ENCODE data around the gene ZNF366.
"Not testable (repeated sequence)": the region's sequence is repeated elsewhere in the genome, so short reads cannot be mapped to it uniquely, and the experiment has no call there.

The ZNF366 gene

DNA sequence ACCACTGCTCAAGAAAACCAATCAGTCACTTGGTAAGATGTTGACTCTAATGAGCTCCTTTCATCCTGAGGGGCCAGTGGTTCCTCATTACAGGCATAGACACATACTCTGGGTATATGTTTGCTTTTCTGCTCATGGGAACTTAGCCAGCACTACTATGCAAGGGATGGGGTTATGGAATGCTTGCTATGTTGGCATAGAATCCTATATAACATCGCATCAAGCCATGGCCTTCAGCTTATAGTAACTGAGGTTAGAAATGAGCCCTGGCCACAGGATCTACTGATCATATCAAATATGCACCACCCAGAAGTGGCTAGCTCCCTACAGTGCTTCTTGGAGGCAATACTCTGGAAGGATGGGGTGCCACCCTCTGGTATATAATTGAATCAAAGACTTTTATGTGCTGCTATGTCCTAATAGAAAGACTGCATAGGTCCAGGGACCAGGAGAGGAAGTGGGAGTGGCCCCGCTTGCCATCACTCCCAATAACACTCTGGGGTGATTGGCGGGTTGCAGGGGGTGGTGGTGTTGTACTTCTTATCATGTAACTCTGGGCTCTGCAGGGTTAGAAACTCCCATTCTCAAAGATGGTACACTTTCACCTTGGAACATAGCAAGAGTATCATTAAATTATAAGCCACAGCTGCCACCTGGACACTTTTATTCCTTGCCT lies 70.3 kb downstream of the ZNF366 start:
- FAIRE-seq = no peak

DNA sequence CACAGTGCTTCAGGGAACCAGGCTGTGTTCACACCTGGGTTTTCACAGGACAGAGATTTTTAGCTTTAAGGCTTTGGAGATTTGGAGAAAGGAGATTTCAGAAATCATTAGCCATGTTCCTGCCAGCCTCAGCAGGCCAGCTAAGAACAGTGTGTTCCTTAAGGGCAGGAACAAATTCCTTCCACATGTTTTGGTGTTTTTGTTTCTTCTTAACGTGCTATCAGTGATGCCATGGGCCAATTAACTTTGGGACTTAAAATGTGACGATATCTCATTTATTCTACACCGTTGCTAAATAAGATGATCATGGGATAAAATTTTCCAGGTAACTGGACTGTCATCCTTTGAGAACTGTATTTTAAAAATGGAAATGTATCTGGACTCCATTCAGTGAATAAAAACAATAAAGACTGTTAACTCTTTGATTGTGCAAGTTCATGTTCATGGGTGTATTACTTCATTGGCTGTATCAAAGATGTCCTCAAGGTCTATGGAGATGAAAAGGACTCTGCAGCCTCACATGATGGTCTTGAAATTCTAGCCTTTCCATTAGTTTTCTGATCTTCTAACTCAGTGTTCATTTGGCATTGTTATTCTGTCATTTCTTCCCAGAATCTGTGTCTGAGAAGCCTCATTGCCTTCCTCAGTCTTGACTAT lies 72.3 kb downstream of the ZNF366 start:
- FAIRE-seq = no peak

GRCh38 chr5:72434056-72434780 lies 73.0 kb downstream of the ZNF366 start:
- no peak for FAIRE-seq

DNA sequence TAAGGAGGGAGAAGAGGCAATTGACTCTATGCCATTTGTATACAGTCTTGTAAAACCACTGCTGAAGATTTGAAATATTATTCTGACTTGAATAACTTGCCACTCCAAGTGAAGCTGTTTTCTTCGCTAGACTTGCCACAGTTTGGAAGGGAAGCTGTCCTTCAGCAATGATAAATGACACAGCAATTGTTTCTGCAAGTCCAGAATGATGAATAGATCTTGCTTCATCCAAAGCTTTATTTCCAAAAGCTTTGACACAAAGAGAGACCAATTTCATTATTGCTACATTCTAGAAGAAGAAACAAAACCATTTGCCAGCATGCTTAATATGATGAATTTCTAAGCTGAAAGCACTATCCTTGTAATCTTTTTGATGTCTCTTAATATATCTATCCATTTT lies 73.7 kb downstream of the ZNF366 start:
- FAIRE-seq = no peak

- no peak for FAIRE-seq
Measured at GRCh38 chr5:72428669-72429068, 78.5 kb downstream of the ZNF366 start.

DNA sequence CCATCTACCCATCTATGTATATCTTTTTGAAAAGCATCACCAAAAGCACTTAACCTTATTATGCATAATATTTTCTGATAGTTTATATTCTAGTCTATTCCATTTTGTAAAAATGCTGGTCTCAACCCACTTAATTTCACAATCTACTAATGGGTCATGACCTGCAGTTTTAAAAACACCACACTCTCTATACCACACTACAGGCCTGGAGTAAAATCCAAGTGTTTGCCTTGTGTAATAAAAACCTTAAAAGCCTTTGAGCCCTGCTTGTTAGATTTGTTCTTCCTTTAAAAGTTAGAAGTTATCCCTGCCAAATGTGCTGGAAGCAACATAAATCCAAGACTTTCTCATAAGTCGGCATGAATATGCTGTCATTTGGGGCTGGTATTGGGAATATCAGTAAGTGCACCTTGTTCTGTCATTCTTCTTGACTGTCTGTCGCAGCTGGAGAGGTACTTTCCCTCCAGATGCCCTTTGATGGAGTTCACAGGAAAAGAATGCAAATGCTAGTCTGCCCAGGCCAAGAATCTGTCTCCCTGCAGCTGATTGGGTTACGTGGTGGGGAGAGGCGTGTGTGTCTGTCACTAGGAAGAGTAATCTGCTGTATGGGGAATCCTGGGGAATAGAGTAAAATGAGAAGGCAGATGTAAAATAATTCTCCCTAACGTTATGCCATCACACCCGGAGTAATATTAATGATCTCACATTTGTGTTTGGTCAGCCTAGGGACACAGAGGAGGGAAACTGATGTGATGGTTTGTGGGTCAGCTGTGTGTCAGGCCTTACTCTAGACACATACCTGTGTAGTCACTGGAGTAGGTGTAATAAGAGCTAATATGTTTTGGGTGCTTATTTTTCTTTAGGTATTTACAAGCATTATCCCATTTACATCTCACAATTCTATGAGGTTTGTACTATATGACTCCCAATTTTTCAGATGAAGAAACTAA lies 79.4 kb downstream of the ZNF366 start:
- no peak for FAIRE-seq

DNA sequence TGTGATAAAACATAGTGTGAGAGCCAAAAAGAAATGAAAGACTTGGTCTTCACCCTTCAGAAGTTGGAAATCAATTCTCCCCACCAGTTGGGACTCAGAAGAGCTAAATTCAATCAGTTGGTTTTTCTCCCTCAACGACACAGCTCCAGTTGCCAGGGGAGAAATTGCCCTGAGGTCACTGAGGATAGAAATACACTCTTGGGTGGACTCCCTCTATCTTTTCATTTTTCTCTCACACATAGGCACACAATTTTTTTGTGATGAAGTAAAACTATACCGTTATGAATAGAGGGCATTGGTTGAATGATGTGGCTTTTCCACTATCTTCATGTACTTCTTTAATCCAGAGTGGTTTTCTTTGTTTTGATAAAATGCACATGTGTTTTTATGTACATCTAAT lies 80.2 kb downstream of the ZNF366 start:
- FAIRE-seq = no peak

GRCh38 chr5:72426019-72426418 lies 81.2 kb downstream of the ZNF366 start:
- FAIRE-seq = no peak

DNA sequence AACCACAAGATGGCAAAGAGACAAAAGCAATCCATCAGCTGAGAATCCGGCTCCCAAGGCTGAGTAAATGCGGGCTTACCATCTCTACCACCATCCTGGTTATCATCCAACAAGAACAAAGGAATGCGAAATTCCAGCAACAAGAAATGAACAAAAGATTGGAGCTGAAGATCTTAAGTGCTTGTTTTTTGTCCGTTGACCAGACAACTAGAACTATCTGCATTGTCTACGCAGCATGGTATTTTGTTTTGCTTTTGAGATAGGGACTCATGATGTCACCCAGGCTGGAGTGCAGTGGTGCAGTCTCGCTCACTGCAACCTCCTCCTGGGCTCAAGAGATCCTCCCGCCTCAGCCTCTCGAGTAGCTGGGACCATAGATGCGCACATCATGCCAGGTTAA lies 88.9 kb downstream of the ZNF366 start:
- no peak for FAIRE-seq

- no peak for FAIRE-seq
Measured at GRCh38 chr5:72417333-72418062, 89.7 kb downstream of the ZNF366 start.

DNA sequence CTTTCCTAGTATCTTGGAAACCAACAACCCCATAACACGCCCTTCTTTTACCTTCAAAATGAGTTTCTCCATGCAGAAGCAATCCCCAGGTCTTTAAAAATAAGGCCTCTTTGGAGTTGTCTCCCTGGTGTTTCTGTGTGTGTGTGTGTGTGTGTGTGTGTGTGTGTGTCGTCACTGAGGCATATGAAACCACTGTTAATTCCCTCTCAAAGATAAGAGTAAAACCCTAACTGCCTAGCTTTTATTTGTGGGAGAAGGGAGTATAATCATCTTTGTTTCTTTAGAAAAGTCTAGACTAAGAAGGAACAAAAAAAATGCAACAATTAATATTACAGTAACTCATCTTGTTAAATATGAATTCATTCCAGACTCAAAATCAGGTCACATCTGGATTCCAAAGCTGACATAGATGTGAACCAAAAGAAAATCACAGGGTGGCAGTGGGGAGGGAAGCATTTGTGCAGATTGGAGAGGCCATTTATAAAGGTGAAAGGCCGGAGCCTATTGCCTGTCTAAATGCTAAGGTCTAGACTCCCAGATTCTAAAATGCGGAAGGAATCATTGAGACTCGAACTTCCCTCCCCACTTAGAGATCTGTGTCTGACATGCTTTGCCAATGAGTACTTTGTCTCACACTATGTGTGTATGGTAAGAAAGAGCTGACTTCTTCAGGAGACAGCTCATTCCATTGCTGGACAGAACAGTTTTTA lies 91.4 kb downstream of the ZNF366 start:
- no peak for FAIRE-seq

DNA sequence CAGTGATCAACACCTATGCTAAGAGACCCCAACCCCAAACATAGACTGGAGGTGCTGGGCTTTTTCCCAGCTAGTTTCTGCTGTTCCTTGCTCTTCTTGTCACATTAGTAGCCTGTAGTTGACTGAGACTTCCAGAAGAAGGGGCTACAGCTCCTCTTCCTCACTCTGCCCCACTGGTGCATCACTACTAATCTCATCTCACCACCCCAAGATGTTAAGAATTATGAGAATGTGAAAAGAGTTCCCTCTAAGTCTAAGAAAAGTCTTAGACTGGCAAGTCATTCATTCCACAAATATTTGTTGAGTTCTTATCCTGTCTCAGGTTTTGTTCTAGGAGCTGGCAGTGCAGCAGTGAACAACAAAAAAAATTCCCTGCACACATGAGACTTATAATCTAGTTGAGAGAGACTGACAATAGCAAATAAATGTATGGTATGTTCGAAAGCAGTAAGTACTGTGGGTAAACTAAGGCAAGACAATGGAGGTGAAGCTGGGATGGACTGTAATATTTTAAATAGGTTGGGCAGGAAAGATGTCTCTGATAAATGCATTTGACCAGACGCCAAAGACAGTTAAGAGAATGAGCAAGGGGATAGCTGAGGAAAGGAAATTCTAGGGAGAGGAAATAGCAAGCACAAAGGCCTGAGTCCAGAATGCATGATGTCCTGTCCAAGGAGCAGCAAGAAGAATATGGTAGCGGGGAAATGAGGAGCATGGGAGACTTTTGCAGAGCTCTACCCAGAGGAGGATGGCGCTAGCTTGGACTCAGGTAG lies 94.7 kb downstream of the ZNF366 start:
- no peak for FAIRE-seq

- no peak for FAIRE-seq
Measured at GRCh38 chr5:72410688-72411295, 96.4 kb downstream of the ZNF366 start.

- FAIRE-seq = no peak
Measured at GRCh38 chr5:72408603-72409002, 98.6 kb downstream of the ZNF366 start.

DNA sequence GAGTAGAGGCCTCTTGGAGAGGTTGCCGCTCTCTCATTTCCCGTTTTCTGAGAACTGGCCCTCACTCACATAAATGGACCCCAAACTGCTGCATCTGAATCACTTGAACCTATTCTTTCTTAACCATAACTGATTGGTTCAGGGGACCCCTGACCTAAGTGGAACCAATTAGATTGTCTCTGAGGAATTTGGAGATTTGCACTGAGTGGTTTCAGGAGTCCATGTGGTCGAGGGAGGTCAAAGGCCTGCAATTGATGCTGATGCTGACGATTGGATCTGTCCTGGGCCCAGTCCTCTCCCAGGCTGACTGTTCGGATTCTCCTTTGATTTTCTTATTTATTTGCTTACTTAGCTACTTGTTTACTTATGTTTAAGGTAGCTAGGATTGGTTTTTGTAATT lies 99.1 kb downstream of the ZNF366 start:
- no peak for FAIRE-seq

DNA sequence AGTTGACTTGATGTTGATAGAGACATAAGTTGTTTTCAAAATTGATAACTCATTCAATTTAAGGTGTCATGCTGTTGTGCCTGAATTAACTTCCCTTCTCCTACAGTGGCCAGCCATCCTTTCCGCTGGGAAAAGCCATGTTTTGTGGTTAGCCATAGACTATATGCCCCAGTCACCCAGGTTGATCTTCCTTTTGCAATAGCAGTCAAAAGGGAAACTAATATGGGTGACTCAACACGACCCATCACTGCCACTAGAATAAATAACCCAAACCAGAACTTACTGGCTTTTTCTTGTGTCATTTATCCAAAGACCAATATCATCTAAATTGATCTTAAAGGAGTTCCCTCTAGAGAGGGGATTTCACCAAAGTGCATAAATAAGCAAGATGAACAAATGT lies 99.7 kb downstream of the ZNF366 start:
- FAIRE-seq = no peak

- no peak for FAIRE-seq
Measured at GRCh38 chr5:72407078-72407477, 100.1 kb downstream of the ZNF366 start.

GRCh38 chr5:72404771-72405170 lies 102.4 kb downstream of the ZNF366 start:
- FAIRE-seq = not testable (repeated sequence)

GRCh38 chr5:72402959-72403628 lies 104.1 kb downstream of the ZNF366 start:
- no peak for FAIRE-seq

DNA sequence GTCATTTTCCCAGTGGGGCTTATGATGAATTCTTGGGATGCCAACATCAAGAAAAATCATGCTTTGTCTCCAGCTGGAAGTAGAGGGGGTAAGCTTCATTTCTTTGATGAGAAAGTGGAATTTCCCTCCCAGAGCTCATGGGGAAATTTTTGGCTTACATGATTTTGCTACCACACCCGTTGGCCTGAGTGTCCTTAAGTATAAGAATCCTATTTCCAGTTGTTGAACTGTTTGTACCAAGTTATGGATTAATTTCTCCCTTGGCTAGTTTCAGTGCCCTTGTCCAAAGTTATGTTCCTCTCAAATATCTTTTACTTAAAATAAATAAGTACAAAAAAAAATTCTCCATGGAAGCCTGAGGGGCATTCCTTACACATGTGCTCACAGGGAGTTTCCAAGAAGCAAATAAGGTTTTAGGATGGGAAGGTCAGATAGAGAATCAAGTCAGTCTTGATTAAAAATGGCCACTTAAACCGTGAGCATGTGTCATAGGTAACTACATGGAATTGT lies 104.8 kb downstream of the ZNF366 start:
- FAIRE-seq = no peak

All from islet of Langerhans (tissue), 1 donor.